Smooth muscle cell (in vitro differentiated cells): Measurements from ENCODE around the gene CNIH2. TPM values are rescaled to one million over a fixed set of nuclear protein-coding genes. Genes with fewer than 3 reads are reported as not detected.

Source experiments
- DNase-seq: peaks from one replicate; lab custom pipeline; 2025; ENCODE audit not compliant: unreplicated experiment; lab: John Stamatoyannopoulos, UW
- H2AFZ ChIP-seq: fragments of 200-600 bp; sonication (generic); 2 replicates; pipeline ENCODE4 v1.6.0; 2016; ENCODE audit warnings: antibody characterized with exemption, low read depth, mild to moderate bottlenecking
- H3F3A ChIP-seq: fragments of 200-600 bp; sonication (generic); 2 replicates; pipeline ENCODE4 v1.6.0; 2017; ENCODE audit warnings: antibody characterized with exemption, low read depth
- H3K27ac ChIP-seq: fragments of 200-600 bp; sonication (generic); 2 replicates; pipeline ENCODE4 v1.5.1; 2016; ENCODE audit warnings: low read depth, mild to moderate bottlenecking
- H3K27me3 ChIP-seq: fragments of 200-600 bp; sonication (generic); 2 replicates; pipeline ENCODE4 v1.6.1; 2016; ENCODE audit warnings: low read depth, mild to moderate bottlenecking
- H3K36me3 ChIP-seq: fragments of 200-600 bp; sonication (generic); 2 replicates; pipeline ENCODE4 v1.5.1; 2016; ENCODE audit warnings: low read depth
- H3K4me1 ChIP-seq: fragments of 200-600 bp; sonication (generic); 2 replicates; pipeline ENCODE4 v1.5.1; 2016; ENCODE audit warnings: low read depth
- H3K4me2 ChIP-seq: fragments of 200-600 bp; sonication (generic); 2 replicates; pipeline ENCODE4 v1.6.0; 2016; ENCODE audit warnings: mild to moderate bottlenecking
- H3K4me3 ChIP-seq: fragments of 200-600 bp; sonication (generic); 2 replicates; pipeline ENCODE4 v1.5.1; 2016; ENCODE audit warnings: mild to moderate bottlenecking
- H3K79me2 ChIP-seq: fragments of 200-600 bp; sonication (generic); 2 replicates; pipeline ENCODE4 v1.6.0; 2016; ENCODE audit warnings: low read depth, mild to moderate bottlenecking
- H3K9ac ChIP-seq: fragments of 200-600 bp; sonication (generic); 2 replicates; pipeline ENCODE4 v1.6.0; 2016; ENCODE audit warnings: low read depth
- H3K9me3 ChIP-seq: fragments of 200-600 bp; sonication (generic); replicated peaks from 2 replicates; pipeline ENCODE4 v1.5.1; 2016; ENCODE audit warnings: low read depth
- H4K20me1 ChIP-seq: fragments of 200-600 bp; sonication (generic); 2 replicates; pipeline ENCODE4 v1.6.0; 2016; ENCODE audit warnings: low read depth
- CTCF ChIP-seq: fragments of 200-600 bp; sonication (generic); IDR thresholded peaks from 2 replicates; pipeline ENCODE4 v1.5.1; 2017; ENCODE audit warnings: borderline replicate concordance, mild to moderate bottlenecking, antibody characterized with exemption; ENCODE audit not compliant: insufficient read depth, poor library complexity, severe bottlenecking
- WGBS: methylation state at CpG from one replicate; pipeline ENCODE4 v1.1.7; 2016; ENCODE audit warnings: low lambda C conversion rate; 5-methylcytosine and 5-hydroxymethylcytosine counted together
- polyA plus RNA-seq: library from polyadenylated mRNA; unstranded; fragments of >200 nt; fragmentation: Nextera tagmentation; extraction: Ambion mirVana; gene quantifications from 2 replicates; pipeline ENCODE4 v1.2.1, GENCODE V29; 2016
- total RNA-seq: library from RNA; depleted of rRNA; stranded (reverse); fragments of >200 nt; gene quantifications from 2 replicates; pipeline ENCODE4 v1.2.3, GENCODE V29; 2014

The CNIH2 gene
- total and polyA plus RNA-seq, 2 experiments from 2014 or later = 12.2 to 17.0 TPM

GRCh38 chr11:66284526-66285078, 6.6 kb downstream of the CNIH2 start:
- TF ChIP-seq CTCF = no peak
- H3K27ac ChIP-seq = no peak overlapping the region
- H3K4me2 ChIP-seq = no peak overlapping the region
- DNase-seq = no peak
- peaks cover 35% of the 10 kb centered on the region for H3K79me2 ChIP-seq
- no peaks in the 10 kb centered on the region for H3K36me3 ChIP-seq
- 97% methylated on average over 16 of the region's 16 CpGs for WGBS
- no peaks in the 10 kb centered on the region for H3K9me3 ChIP-seq
- H3F3A ChIP-seq = no peaks in the 10 kb centered on the region
- no peak overlapping the region for H2AFZ ChIP-seq
- H3K4me3 ChIP-seq = no peak overlapping the region
- H4K20me1 ChIP-seq = peaks cover 53% of the 10 kb centered on the region
- no peaks in the 10 kb centered on the region for H3K27me3 ChIP-seq
- peaks cover 14% of the 10 kb centered on the region for H3K4me1 ChIP-seq
- no peak overlapping the region for H3K9ac ChIP-seq

- no peak for DNase-seq
- Histone ChIP-seq H3K9me3 (no peaks in the 10 kb centered on the region), H3K79me2 (peaks cover 35% of the 10 kb centered on the region), H3F3A (no peaks in the 10 kb centered on the region), H4K20me1 (peaks cover 60% of the 10 kb centered on the region), H3K27ac (no peak overlapping the region), H2AFZ (no peak overlapping the region), H3K36me3 (no peaks in the 10 kb centered on the region), H3K4me1 (peaks cover 20% of the 10 kb centered on the region), H3K4me2 (no peak overlapping the region), H3K4me3 (no peak overlapping the region), H3K27me3 (peaks cover 1% of the 10 kb centered on the region), H3K9ac (no peak overlapping the region)
- WGBS = 97% methylated on average over 13 of the region's 13 CpGs
- TF ChIP-seq CTCF = no peak
Observed at GRCh38 chr11:66285250-66285947, 7.4 kb downstream of the CNIH2 start.

GRCh38 chr11:66286699-66287098, 8.7 kb downstream of the CNIH2 start:
- Histone ChIP-seq H3K4me3 (no peak overlapping the region), H3K79me2 (peaks cover 35% of the 10 kb centered on the region), H3K9ac (no peak overlapping the region), H3K27ac (no peak overlapping the region), H3K36me3 (no peaks in the 10 kb centered on the region), H2AFZ (no peak overlapping the region), H3K27me3 (peaks cover 13% of the 10 kb centered on the region), H3K4me1 (peaks cover 20% of the 10 kb centered on the region), H3K4me2 (no peak overlapping the region), H4K20me1 (peaks cover 59% of the 10 kb centered on the region), H3K9me3 (no peaks in the 10 kb centered on the region), H3F3A (no peaks in the 10 kb centered on the region)
- no peak for TF ChIP-seq CTCF
- no peak for DNase-seq
- 90% methylated on average over 5 of the region's 5 CpGs for WGBS
